GM23338 (cell line): Measurements from ENCODE around the gene FAM120A.

Source experiments
- CREB1 ChIP-seq: fragments of 250-450 bp; sonication (Bioruptor Pico); IDR thresholded peaks from 2 replicates; pipeline ENCODE4 v1.5.0; 2020; ENCODE audit warnings: low read depth, mild to moderate bottlenecking, moderate library complexity
- CTCF ChIP-seq, 2 experiments: fragments of 200-600 bp in 1 of 2; sonication (generic) in 1 of 2; conservative IDR thresholded peaks; 2 replicates each; pipeline versions ENCODE4 v1.5.1 to v1.6.1; 2016 to 2017; ENCODE audit warnings: antibody characterized with exemption in 2 of 2, low read depth in 2 of 2, mild to moderate bottlenecking in 2 of 2, moderate library complexity in 1 of 2
- ETS1 ChIP-seq: IDR thresholded peaks from 2 replicates; pipeline ENCODE4 v1.6.1; 2016; ENCODE audit warnings: antibody characterized with exemption
- EZH2 ChIP-seq: fragments of 200-600 bp; sonication (generic); IDR thresholded peaks from one replicate; pipeline ENCODE4 v1.8.0; 2017; ENCODE audit warnings: antibody characterized with exemption, mild to moderate bottlenecking, low read depth; ENCODE audit not compliant: unreplicated experiment
- EZH2phosphoT487 ChIP-seq: fragments of 200-600 bp; sonication (generic); IDR thresholded peaks from one replicate; pipeline ENCODE4 v1.8.1; 2018; ENCODE audit warnings: antibody characterized with exemption; ENCODE audit not compliant: unreplicated experiment
- JUNB ChIP-seq: IDR thresholded peaks from one replicate; pipeline ENCODE4 v1.6.1; 2016; ENCODE audit warnings: antibody characterized with exemption; ENCODE audit not compliant: unreplicated experiment
- POLR2AphosphoS5 ChIP-seq: IDR thresholded peaks from 2 replicates; pipeline ENCODE4 v1.6.1; 2016; ENCODE audit warnings: antibody characterized with exemption, low read depth
- REST ChIP-seq: IDR thresholded peaks from one replicate; pipeline ENCODE4 v1.6.1; 2018; ENCODE audit warnings: antibody characterized with exemption; ENCODE audit not compliant: unreplicated experiment
- STAT1 ChIP-seq: IDR thresholded peaks from one replicate; pipeline ENCODE4 v1.6.1; 2016; ENCODE audit warnings: antibody characterized with exemption; ENCODE audit not compliant: unreplicated experiment
- ZNF331 ChIP-seq: fragments of 250-450 bp; sonication (Bioruptor Pico); IDR thresholded peaks from 2 replicates; pipeline ENCODE4 v1.5.0; 2020; ENCODE audit warnings: low read depth, mild to moderate bottlenecking, moderate library complexity

- TF ChIP-seq CTCF (conservative IDR thresholded peaks at IDR 0.05; ENCODE audit: low read depth in 2 of 2) = no peak
- TF ChIP-seq CREB1 = no peak
- no peak for TF ChIP-seq POLR2AphosphoS5
- TF ChIP-seq EZH2 = no peak
- TF ChIP-seq EZH2phosphoT487 = no peak
- no peak for TF ChIP-seq STAT1
- no peak for TF ChIP-seq ZNF331 (CRISPR knock-in tag)
- TF ChIP-seq REST = no peak
- TF ChIP-seq JUNB = no peak
- no peak for TF ChIP-seq ETS1
Observed at GRCh38 chr9:93603906-93604326, 152.4 kb downstream of the FAM120A start.
